ENCODE results near the gene DCBLD2.

DCBLD2 gene, protein sequence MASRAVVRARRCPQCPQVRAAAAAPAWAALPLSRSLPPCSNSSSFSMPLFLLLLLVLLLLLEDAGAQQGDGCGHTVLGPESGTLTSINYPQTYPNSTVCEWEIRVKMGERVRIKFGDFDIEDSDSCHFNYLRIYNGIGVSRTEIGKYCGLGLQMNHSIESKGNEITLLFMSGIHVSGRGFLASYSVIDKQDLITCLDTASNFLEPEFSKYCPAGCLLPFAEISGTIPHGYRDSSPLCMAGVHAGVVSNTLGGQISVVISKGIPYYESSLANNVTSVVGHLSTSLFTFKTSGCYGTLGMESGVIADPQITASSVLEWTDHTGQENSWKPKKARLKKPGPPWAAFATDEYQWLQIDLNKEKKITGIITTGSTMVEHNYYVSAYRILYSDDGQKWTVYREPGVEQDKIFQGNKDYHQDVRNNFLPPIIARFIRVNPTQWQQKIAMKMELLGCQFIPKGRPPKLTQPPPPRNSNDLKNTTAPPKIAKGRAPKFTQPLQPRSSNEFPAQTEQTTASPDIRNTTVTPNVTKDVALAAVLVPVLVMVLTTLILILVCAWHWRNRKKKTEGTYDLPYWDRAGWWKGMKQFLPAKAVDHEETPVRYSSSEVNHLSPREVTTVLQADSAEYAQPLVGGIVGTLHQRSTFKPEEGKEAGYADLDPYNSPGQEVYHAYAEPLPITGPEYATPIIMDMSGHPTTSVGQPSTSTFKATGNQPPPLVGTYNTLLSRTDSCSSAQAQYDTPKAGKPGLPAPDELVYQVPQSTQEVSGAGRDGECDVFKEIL

DNA sequence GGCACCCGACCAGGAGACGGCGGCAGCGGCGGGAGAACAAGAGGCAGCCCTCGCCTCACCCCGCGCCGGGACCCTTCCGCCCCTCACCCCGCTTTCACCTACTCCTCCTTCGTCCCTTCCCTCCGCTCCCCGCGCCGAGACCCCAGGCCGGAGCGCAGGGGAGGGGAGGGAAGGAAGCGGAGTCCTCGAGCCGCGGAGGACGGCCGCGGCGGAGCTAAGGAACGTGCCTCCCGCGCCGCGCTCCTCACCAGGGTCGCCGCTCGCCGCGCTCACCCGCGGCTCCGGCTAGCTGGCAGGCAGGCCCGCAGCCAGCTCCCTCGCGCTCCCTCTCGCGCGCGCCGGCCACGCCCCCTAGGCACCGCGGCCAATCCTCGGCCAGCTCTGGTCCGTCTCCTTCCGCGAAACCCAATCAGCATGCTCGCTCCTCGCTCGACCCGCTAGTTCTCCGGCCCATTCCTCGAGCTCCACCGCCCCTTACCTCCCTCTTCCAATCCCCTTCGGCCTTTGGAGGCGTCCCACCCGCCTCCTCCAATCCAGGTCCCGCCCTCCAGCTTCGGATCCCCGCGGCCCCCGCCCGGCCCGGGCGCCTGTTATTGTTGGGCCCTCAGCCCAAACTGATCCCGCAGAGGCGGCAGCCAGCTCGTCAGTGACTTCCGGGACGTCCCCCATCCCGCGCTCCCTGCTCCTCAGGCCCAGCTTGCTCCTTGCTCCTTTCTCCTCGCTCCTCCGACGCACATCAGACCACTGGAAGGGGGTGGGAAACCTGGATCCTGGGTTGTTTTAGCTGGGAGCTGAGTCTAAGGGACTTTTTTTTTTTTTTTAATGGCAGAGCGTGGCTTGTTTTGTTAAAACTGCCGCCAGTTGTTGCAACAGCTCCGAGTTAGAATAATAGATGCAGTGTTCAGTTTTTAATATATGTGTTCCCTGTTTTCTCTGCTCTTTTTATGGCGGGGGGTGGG lies at the start of gene DCBLD2:
Gene DCBLD2, minus strand, starts transcription at position 304 of the 959 bp plus-strand sequence. CDS start 369 bp downstream, outside the sequence.
- DNase-seq, result peak; percentile 96

DNA sequence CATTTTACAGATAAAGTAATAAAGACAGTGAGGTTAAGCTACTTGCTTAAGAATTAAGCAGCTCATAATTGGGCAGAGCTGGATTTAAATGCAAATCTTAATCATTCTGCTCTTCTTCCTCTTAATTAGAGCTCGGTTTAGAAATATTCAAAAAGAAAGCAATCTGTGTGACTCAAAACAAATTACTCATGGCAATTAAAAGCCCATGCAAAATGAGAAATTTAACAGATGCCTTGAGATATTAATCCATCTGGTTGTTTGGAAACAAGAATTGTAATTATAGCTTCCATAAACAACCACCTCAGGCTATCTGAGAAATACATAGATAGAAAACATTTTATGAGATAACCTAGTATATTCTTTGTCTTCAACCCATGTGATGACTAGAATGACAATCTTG lies 44.2 kb upstream of the DCBLD2 start:
- no peak for DNase-seq

DNA sequence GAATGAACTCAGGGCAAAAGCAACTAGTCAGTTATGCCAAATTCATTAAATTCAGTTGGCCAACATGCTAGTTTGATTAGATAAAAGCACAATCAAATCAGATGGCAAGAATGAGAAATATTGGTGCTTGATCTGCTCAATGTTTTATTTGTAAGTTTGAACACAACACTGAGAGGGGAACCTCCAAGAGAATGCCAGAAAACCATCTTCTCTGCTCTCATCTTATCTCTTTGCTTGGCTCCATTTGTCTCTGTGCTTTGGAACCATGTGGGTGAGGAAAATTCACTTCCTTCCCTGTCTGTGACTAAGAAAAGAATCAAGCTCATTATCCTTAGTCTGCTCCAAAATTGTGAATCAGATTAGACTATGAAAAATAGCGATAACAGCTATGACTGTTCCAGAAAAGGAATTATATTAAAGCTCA lies 43.6 kb upstream of the DCBLD2 start:
- DNase-seq, result no peak

DNA sequence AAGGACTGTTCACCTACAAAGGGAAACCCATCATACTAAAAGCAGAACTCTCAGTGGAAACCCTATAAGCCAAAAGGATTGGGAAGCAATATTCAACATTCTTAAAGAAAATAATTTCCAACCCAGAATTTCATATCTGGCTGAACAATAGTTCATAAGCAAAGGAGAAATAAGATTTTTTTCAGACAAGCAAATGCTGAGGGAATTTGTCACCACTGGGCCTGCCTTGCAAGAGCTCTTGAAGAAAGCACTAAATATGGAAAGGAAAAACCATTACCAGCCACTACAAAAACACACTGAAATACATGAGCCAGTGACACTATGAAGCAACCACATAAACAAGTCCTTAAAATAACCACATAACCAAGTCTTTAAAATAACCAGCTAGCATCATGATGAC lies 28.9 kb upstream of the DCBLD2 start:
- DNase-seq, result no peak

DNA sequence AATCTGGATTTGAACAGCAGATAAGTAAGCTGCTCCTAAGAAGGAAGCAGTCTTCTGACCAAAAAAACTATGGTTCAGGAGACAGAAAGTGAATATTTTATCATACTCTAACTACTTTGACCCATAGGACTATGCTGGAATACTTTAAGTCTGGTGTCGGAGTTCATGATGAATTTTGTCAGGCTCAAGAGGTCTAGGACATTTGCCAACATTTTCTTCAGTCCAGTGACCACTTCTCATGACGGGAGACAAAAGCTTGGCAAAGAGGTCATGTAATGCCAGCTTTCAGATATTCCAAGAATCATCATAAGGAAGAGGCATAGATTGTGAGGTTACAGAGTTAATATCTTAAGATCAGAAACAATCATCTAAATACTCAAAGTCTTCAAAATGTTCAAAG lies 20.5 kb upstream of the DCBLD2 start:
- peak; percentile 38 for DNase-seq

DNA sequence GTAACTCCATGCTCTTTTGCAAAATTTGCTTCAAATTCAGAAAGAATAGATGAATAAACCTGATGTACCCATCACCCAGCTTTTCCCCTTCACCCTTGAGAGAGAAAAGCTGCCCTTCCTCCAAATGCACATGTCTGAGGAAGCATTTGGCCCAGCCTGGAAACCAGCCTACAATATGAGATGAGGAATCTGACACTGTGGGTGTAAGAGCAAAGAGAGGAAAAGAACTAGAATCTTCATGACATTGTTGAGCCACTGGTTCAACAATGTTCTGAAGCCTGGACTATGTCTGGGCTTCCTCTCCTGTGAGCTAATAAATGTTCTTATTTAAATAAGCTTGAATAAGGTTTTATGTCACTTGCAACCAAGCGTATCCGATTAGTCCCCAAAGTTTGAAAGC lies 18.7 kb upstream of the DCBLD2 start:
- DNase-seq, result no peak

DNA sequence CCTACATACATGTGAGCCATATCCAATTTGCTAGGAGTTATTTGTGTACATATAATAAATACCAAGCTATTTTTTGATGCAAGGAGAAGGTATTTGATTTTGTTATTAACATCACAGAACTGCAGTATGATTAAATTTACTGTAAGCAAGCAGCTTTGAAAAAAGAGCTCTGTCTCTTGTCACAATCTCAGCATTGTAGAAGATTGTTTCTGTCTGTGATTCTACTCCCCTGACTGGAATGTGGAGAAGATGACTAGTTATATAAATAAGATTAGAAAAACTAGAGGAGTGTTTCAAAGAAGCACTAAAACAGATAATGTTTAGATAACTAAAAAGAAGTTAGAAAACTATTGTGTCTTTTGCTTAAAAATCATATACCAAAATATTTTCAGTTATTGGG lies 17.1 kb upstream of the DCBLD2 start:
- no peak for DNase-seq

DNA sequence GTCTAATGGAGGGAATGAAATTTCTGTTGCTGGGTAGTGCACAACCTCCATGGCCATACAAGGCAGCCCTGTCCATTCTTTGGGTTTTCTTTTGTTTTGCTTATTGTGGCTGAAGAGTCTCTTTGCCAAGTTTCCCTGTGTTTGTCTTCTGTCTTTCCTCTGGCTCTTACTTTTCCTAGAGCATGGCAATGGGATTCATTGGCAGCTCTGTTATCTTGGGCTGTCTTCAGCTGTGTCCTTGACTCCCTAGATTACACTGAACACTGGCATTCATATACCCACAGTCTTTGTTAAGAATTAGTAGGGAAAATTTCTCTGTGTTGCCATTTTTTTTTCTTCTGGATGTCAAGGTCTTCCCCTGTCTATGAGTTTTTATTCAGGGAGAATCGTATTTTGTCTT lies 16.1 kb upstream of the DCBLD2 start:
- DNase-seq, result no peak

DNA sequence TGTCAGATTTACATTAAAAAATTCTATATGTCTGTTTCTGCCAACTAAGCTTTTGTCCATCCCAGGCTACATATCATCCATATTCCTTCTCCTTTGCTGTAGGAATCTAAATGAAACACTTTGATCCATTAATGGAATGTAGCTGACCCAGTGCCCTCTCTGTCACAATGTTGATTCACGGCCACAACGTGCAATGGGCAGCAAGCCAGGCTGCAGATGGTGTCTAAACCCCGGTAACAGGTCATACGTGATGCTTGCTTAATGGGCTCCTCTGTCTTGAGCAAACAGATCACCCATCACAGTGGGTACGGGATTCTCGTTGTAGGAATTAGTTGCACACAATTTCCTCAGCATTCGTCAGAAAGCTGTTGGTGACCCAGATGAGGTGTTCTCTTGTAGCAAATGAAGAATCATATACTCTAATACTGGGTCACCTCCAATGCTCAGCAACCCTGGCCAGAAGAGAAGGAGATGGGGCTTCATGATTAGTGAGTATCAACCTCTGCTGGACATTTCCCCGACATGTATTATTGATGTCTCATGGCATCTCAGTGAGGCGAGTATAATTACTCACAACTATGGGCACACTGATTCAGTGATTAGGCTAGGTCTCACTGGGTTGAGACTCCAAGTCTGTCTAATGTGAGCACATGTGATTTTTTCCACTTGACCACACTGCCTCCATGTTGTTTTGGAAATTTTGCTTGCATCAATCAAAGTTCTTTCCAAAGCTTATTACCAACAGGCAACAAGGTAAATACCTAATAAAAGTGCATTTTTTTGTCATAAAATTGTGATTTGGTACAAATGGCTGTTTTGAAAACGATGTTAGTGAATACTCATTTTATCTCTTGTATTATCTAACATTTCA lies 12.9 kb upstream of the DCBLD2 start:
- no peak for DNase-seq

DNA sequence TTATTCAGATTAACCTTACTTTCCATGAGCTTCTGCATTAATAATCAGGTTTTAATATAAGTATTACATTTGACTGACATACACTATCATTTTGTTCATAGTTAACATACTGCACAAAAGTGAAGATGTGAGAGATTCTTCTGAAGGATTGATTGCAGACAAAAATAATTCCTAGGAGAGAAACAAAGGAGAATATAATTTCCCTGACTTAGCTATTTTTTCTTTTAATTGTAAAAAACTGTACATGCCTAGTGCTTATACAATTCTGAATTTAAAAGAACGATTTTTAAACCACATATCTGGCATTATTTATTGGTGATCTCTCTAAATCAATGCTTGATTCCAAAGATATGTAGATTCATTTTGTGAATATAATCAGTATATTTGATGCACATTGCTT lies 11.0 kb upstream of the DCBLD2 start:
- DNase-seq, result no peak

DNA sequence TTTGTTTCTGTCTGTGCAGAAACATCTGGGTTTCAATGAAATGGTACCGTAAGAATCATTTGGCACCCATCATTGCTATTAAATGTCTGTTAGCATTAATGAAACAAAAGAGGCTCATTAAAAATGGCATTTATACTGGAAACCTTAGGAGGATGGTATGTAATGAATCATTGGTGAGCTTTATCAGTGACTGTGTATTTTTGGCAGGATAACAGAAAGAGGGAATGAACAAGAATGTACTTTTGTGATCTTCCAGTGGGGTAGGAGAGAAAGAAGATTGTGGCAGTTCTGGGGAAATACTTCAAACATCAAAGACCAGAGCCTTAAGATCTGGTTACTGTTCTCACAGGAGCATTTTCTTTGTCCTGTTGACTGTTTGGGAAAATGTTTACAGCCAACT lies 4.7 kb upstream of the DCBLD2 start:
- no peak for DNase-seq

DNA sequence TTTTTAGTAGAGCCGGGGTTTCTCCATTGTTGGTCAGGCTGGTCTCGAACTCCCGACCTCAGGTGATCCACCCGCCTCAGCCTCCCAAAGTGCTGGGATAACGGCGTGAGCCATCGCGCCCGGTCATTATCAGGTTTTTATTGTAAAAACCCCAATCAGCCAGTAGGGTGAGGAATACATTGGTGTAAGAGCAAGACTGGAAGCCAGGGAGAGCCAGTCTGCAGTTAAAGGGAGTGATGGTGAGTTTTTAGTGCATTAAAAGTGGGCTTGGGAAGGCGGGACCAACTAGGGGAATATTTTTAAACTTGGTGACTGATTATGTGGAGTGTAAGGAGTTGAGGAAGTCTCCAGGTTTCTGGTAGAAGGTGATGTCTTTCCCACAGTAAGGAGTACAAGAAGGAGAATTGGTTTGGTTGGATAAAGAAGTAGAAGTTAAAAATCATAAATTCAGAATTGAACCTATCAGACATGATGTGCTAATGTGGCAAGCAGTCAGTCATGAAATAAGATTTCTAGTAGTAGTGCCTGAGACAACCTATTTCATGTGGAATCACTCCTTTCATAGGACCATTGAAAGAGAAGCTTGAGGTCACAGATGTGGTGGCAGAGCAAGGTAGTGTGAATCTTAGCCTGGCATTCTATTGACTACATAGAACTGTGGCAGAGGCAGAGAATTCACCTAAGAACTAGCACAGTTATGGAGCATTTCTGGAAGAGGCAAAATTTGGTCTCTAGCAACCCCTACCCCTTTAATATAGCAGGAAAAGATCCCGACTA lies 2.4 kb upstream of the DCBLD2 start:
- DNase-seq, result no peak

DNA sequence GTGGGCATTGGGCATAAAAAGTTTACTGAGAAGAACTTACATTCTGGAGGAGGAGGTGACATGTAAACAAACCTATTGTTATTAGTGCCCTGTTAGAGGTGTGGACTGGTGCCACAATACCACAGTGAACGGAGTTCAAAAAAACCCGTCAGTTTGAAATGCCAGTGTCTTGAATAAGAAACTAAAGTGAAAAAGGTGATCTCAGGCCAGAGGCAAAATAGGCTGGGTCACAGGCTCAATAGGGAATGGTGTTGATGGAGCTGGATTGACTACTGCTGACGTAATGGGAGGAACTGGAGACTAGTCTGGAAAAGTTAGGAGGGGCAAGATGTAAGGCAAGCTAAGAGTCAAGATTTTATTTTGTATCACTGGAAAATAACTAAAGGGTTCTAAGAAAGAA lies 1.6 kb upstream of the DCBLD2 start:
- no peak for DNase-seq

DNA sequence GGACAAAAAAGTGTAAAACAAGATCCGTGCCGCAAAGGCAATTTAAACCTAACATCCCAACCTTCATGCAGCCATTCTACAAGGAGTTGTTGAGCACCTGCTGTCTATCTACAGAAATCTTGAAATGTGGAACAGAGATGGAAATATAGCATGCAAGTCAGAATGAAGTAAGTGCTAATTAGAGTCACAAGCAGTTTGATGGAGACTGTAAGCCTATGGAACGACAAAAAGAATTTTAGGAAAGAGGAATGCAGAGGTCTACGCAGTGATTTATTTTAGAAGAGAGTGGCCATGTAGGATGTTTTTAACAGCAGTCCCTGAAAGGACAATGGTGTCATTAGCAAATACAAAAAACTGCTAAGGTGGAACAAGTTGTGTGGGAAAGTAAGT lies 851 bp upstream of the DCBLD2 start:
- DNase-seq, result no peak

DNA sequence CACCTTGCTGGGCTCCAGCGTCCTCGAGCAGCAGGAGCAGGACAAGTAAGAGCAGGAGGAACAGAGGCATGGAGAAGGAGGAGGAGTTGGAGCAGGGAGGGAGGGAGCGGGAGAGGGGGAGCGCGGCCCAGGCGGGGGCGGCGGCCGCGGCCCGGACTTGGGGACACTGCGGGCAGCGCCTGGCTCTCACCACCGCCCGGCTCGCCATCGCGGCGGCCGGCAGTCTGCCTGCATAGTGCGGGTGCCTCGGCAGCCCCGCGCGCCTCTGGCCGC lies 440 bp downstream of the DCBLD2 start:
- DNase-seq, result no peak

DNA sequence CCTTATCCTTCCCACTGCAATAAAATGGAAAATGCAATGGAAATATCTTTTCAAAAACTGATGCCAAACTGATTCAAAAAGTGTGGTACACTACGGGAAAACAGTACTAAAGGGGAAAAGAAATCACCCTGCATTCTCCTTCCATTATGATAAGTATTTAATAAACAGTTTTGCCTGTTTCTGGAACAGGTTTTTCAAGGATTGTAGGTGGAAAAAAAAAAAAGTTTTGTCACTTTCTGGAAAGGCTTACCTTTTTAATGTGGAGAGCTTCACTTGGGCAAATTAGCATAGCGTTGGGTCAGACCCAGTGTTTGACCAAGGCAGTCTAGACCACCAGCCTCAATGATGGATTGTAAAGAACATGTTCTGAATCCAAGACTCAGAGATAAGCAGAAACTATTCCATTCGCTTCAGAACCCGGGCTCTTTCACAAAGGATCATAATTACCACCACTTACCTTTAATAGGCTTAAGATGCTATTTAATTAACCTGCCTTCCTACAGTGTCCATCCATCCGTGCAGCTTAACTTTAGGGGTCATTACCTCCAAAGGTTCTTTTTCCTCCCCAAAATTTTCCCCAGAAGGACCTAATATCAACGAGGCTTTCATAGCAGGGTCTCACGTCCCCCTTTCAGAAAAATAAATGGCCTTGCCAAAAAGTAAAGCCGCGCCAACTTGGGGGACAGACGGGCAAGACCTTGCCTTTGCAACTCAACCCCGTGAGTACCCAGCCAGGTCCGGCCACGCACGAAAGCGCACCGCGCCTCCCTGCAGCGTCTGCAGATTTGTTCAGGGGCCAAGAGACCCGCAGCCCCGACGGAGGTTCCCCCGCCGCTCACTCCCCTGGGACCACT lies 1.0 kb downstream of the DCBLD2 start:
- DNase-seq, result peak; percentile 37

DNA sequence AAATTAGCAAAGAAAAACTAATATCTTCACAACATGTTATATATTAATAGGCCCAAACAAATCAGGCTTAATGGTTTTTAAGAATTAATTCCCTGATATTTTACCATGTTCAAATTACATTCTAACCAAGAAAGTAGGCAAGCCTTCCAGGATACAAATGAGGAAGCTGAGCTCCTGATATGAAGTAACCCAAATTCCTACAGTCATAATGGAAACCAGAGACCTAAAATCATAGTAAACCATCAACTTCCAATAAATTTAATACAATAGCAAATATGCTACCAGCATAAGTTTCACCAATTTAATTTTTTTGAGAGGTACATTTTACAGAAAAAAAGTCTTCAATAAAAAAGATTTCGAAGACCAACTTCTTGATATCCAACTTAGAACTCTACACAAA lies 3.8 kb downstream of the DCBLD2 start:
- DNase-seq, result no peak

DNA sequence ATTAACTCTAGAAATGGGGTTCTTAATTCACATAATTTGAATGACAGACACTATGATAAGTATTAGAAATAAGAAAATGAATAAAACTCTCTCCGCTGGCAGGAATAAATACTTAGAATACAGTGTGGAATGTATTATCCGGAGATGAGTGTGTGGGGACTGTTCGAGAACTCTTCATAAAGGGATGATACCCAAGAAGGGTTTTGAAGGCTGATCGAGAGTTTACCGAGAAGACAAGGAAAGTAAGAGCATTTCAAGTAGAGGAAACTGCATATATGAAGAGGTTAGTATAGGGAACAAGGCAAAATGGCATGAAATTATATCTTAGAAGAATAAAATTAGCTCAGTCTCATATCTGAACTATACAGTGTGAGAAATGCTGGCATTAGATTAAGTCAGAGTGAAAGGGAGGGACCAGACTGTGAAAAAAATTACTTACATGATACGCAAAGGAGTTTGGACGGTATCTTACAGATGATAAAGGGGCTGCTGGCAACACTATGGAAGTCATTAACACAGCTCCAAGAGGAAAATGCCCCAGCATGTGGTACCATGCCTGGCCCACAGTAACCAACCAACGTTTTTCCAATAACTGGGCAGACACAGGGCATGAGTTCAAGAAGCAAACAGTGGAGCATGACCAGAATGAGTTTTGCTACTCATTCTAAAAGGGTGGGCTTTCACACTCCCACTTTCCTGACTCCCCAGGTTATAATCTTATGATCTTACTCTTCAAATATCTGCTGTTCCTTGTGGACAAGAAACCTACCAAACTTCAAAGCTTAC lies 6.5 kb downstream of the DCBLD2 start:
- DNase-seq, result no peak

DNA sequence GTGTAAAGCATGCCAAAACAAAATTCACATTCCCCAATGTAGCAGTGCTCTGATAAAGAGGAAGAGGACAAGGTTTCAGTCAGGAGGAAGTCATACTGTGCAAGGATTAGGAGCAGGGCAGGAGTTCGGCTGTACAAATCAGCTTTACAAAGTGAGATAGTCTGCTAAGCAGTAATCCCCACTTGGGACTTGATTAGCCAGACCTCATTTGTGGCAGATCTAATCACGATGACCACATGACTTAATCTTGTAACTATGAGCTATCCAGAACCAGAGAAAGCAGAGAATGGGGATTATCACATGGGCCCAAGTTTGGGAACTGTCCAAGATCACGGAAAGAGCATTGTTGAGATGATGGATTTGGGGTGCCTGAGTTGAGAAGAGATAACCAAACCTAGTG lies 7.8 kb downstream of the DCBLD2 start:
- no peak for DNase-seq

DNA sequence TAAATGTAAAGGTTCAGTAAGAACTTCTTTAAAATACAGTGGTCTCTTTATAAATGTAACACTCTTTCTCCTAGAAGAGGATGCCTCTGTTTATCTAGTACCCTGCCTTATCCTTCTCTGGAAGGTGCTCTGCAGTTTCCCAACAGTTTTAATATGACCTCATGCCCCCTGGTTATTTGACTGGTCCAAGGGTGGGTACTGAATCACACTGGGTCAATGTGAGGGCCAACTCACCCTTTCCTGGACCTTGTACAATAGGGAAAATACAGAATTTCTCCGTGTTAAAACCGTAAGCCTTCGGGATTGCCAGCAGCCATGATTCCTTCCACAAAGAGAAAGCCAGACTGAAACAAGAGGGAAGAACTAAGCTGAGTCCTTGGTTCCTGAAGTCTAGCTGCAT lies 9.2 kb downstream of the DCBLD2 start:
- DNase-seq, result no peak

Measured in DMS79 (cell line).